Gastrocnemius medialis (tissue), 4 donors: ENCODE results near the gene TNIK. TPM values are rescaled to one million over a fixed set of nuclear protein-coding genes. Genes with fewer than 3 reads are reported as not detected.
A peak's percentile ranks its signal among the peaks of the same experiment; 100 is the strongest.

Experiments
- ATAC-seq, 2 donors: fragments of 150-250 bp; one replicate each; pipeline ENCODE4 v1.9.1; 2016
- DNase-seq, 2 donors: peaks; one replicate each; pipeline ENCODE4 v3.0.0-alpha.2; 2019
- H3K27ac ChIP-seq, 4 donors: fragments of 200-600 bp; sonication (generic); 1 replicate in 1 of 4; 2 replicates in 3 of 4; pipeline ENCODE4 v1.5.1; 2016 to 2018; ENCODE audit warnings: mild to moderate bottlenecking in 2 of 4, moderate library complexity in 1 of 4
- H3K27me3 ChIP-seq, 3 donors: fragments of 200-600 bp; sonication (generic) in 2 of 3; 1 replicate in 1 of 3; 2 replicates in 2 of 3; pipeline versions ENCODE4 v1.5.1 to v1.6.0; 2016 to 2019; ENCODE audit warnings: mild to moderate bottlenecking in 1 of 3, moderate library complexity in 1 of 3
- H3K36me3 ChIP-seq, 2 donors: fragments of 200-600 bp; sonication (generic) in 1 of 2; one replicate each; pipeline ENCODE4 v1.5.1; 2017 to 2018
- H3K4me1 ChIP-seq, 2 donors: fragments of 200-600 bp; sonication (generic) in 1 of 2; one replicate each; pipeline ENCODE4 v1.5.1; 2016 to 2017; ENCODE audit warnings: mild to moderate bottlenecking in 2 of 2
- H3K4me3 ChIP-seq, 4 donors: fragments of 200-600 bp; sonication (generic) in 3 of 4; 1 replicate in 1 of 4; 2 replicates in 3 of 4; pipeline ENCODE4 v1.5.1; 2016 to 2019; ENCODE audit warnings: mild to moderate bottlenecking in 2 of 4
- H3K9me3 ChIP-seq, 3 donors: fragments of 200-600 bp; sonication (generic) in 2 of 3; 1 replicate in 1 of 3; 2 replicates in 2 of 3; pipeline ENCODE4 v1.5.1; 2016 to 2019
- POLR2A ChIP-seq, 2 donors: fragments of 450-650 bp; IDR thresholded peaks; one replicate each; pipeline ENCODE4 v1.6.1; 2017; ENCODE audit warnings: antibody characterized with exemption in 2 of 2, mild to moderate bottlenecking in 2 of 2, moderate library complexity in 2 of 2
- in situ Hi-C, 4 donors: fragments of 200-750 bp; cut with MboI; loops; one replicate each; pipeline versions ENCODE4 v1.15.0 to v1.8.0; 2017; ENCODE audit warnings: low sequenced_read_pairs in 4 of 4
- intact Hi-C: fragments of 100-400 bp; cut with DNase I; formaldehyde crosslinking; loops from one replicate; pipeline ENCODE4 v1.15.1; 2023; ENCODE audit warnings: low total_unique reads
- total RNA-seq, 4 donors: library from RNA; depleted of rRNA; stranded (reverse); fragments of >200 nt; gene quantifications; one replicate each; pipeline versions ENCODE4 v1.1.0 to v1.2.3, GENCODE V29; 2016
- TF ChIP-seq, protein P1 (sequence below), 5 experiments: fragments of 450-650 bp in 3 of 5; fragments of 200-600 bp in 2 of 5; sonication (generic) in 2 of 5; IDR thresholded peaks in 4 of 5; conservative IDR thresholded peaks in 1 of 5; 1 replicate in 4 of 5; 2 replicates in 1 of 5; pipeline ENCODE4 v1.5.1; 2016 to 2019; ENCODE audit warnings: antibody characterized with exemption in 5 of 5, mild to moderate bottlenecking in 3 of 5, moderate library complexity in 3 of 5

Gene TNIK
- total RNA-seq, 4 donors from 2014 or later: 5.2 to 19.7 (median 10.6) TPM

DNA sequence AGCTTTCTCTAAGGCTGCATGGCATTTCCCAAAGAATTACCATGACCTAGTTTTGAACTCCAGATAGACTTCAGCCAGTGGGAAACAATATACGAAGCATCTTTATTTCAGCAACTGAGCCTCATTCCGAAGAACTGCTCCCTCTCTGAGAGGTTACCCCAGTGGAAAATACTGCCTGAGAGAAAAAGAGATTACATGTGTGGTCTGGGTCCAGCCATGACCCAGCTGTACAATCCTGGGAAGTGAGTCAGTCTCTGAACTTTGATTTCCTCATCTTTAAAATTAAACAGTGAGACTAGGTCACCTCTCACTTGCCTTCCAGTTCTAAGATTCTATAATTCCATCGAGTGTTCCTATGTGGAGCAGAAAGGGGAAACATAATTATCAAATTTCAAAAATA lies 42.4 kb downstream of the TNIK start:
- intact Hi-C loops: no loop called here

DNA sequence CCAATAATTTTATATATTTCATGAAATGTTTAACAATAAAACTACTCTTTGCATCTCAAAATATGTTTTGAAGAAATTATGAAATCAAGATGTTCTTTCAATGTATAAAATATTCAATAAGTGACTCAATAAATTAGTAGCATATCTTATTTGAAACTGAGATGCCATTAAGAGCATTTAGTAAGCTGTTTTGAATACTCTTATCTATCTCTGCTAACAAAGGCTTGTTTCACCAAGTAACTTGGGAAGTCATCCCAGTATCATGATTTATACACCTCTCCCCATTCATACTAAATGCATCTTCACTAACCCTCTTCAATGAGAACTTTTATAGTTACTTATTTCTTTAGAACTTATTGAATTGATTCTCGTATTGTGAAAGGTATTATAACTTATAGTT lies 43.1 kb downstream of the TNIK start:
- Histone ChIP-seq H3K4me1 (peaks cover 40 to 48% of the 10 kb centered on the region in 2 donors), H3K9me3 (no peaks in the 10 kb centered on the region), H3K4me3 (no peak overlapping the region), H3K27ac (peak overlapping the region in 3 of 4 donors; percentile 61 to 77 (median 68)), H3K36me3 (no peaks in the 10 kb centered on the region), H3K27me3 (no peaks in the 10 kb centered on the region)
- no peak for ATAC-seq
- no peak for TF ChIP-seq POLR2A (IDR thresholded peaks at IDR 0.05)
- TF ChIP-seq, protein P1, sequence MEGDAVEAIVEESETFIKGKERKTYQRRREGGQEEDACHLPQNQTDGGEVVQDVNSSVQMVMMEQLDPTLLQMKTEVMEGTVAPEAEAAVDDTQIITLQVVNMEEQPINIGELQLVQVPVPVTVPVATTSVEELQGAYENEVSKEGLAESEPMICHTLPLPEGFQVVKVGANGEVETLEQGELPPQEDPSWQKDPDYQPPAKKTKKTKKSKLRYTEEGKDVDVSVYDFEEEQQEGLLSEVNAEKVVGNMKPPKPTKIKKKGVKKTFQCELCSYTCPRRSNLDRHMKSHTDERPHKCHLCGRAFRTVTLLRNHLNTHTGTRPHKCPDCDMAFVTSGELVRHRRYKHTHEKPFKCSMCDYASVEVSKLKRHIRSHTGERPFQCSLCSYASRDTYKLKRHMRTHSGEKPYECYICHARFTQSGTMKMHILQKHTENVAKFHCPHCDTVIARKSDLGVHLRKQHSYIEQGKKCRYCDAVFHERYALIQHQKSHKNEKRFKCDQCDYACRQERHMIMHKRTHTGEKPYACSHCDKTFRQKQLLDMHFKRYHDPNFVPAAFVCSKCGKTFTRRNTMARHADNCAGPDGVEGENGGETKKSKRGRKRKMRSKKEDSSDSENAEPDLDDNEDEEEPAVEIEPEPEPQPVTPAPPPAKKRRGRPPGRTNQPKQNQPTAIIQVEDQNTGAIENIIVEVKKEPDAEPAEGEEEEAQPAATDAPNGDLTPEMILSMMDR (IDR thresholded peaks at IDR 0.05 in 4 of 5, conservative IDR thresholded peaks at IDR 0.05 in 1 of 5): no peak
- no peak for DNase-seq
- intact Hi-C loops (no loop called here), in situ Hi-C loops (no loop called here)

More for the DNA sequence above, 42.4 kb downstream of the TNIK start:
- Histone ChIP-seq H3K9me3 (no peaks in the 10 kb centered on the region), H3K36me3 (no peaks in the 10 kb centered on the region), H3K27ac (peak overlapping the region; percentile 60 to 77 (median 64)), H3K27me3 (no peaks in the 10 kb centered on the region), H3K4me1 (peaks cover 39 to 44% of the 10 kb centered on the region in 2 donors), H3K4me3 (no peak overlapping the region)
- in situ Hi-C loops: no loop called here
- ATAC-seq (peak; percentile 90 to 97), DNase-seq (peak in 1 of 2 donors; percentile 64)
- TF ChIP-seq, protein P1 (IDR thresholded peaks at IDR 0.05 in 4 of 5, conservative IDR thresholded peaks at IDR 0.05 in 1 of 5): no peak
- no peak for TF ChIP-seq POLR2A (IDR thresholded peaks at IDR 0.05)

DNA sequence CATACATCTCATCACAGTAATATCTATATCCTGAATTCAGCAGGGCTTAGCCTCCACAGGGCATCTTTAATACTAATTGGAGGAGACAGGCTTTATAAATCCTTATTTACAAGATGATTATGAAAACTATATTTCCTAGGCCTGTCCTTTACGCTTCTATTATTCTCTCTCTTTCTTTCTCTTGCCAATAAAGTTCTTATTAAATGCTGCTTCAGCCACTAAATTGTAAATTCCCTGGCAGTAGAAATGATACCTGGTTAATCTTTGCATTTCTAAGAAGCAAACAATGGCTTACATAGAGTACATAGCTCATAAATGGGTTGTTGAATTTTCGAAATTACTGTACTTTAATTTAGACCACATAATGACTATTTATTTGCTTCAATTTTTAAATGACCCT lies 43.5 kb downstream of the TNIK start:
- Histone ChIP-seq H3K27me3 (no peaks in the 10 kb centered on the region), H3K4me3 (no peak overlapping the region), H3K9me3 (no peaks in the 10 kb centered on the region), H3K36me3 (no peaks in the 10 kb centered on the region), H3K4me1 (peaks cover 40 to 48% of the 10 kb centered on the region in 2 donors), H3K27ac (peak overlapping the region in 1 of 4 donors; percentile 5)
- TF ChIP-seq POLR2A (IDR thresholded peaks at IDR 0.05): no peak
- TF ChIP-seq, protein P1 (IDR thresholded peaks at IDR 0.05 in 4 of 5, conservative IDR thresholded peaks at IDR 0.05 in 1 of 5): no peak
- no peak for ATAC-seq
- intact Hi-C loops: no loop called here
- DNase-seq: no peak
- in situ Hi-C loops: no loop called here

DNA sequence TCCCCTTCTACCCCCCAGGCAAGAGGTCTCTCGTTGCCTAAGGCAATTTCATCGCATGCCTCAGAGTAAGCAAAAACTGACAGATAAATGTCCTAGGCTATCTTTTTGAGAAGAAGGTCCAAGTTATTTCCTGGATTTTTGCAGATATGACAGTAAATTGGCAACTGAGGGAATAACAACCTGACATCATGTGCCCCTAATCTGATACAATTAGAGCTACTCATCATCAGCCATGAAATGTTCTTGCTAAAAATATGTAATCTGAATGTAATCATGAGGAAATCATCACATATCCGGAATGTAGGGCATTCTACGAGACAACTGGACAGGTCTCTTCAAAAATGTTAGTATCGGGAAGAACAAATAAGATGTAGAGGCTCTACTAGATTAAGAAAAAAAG lies 44.1 kb downstream of the TNIK start:
- intact Hi-C loops: no loop called here

More for the DNA sequence above, 44.1 kb downstream of the TNIK start:
- DNase-seq: no peak
- peak overlapping the region in 1 of 4 donors; percentile 5 for H3K27ac ChIP-seq
- in situ Hi-C loops: no loop called here
- H3K27me3 ChIP-seq: no peaks in the 10 kb centered on the region
- TF ChIP-seq, protein P1 (IDR thresholded peaks at IDR 0.05 in 4 of 5, conservative IDR thresholded peaks at IDR 0.05 in 1 of 5): no peak
- TF ChIP-seq POLR2A (IDR thresholded peaks at IDR 0.05): no peak
- no peaks in the 10 kb centered on the region for H3K9me3 ChIP-seq
- no peak overlapping the region for H3K4me3 ChIP-seq
- no peaks in the 10 kb centered on the region for H3K36me3 ChIP-seq
- H3K4me1 ChIP-seq: peaks cover 38 to 48% of the 10 kb centered on the region in 2 donors
- no peak for ATAC-seq
